Ectodermal cell (in vitro differentiated cells): ENCODE data around the gene SND1.
"Not testable (repeated sequence)": the region's sequence is repeated elsewhere in the genome, so short reads cannot be mapped to it uniquely, and the experiment has no call there.

Source experiments
- H3K27ac ChIP-seq: 2 replicates; pipeline ENCODE4 v1.7.0; 2013; ENCODE audit warnings: mild to moderate bottlenecking, low read depth, low read length; ENCODE audit not compliant: insufficient read depth, poor library complexity, severe bottlenecking
- H3K27me3 ChIP-seq: 2 replicates; pipeline ENCODE4 v1.7.0; 2013; ENCODE audit warnings: mild to moderate bottlenecking, low read length; ENCODE audit not compliant: insufficient read depth, control insufficient read depth, poor library complexity, severe bottlenecking
- H3K36me3 ChIP-seq: one replicate; pipeline ENCODE4 v1.7.0; 2013; ENCODE audit warnings: low read length; ENCODE audit not compliant: control insufficient read depth, insufficient read depth
- H3K4me1 ChIP-seq: one replicate; pipeline ENCODE4 v1.7.0; 2013; ENCODE audit warnings: low read length; ENCODE audit not compliant: control insufficient read depth, insufficient read depth
- H3K4me3 ChIP-seq: 2 replicates; pipeline ENCODE4 v1.7.0; 2013; ENCODE audit warnings: low read depth, low read length, control low read depth; ENCODE audit not compliant: insufficient read depth
- H3K9me3 ChIP-seq: 2 replicates; pipeline ENCODE4 v1.7.0; 2013; ENCODE audit warnings: mild to moderate bottlenecking, low read length, moderate library complexity; ENCODE audit not compliant: control insufficient read depth
- WGBS, 2 experiments: methylation state at CpG; one replicate each; pipeline ENCODE4 v1.1.7; 2013; ENCODE audit warnings: missing lambda C conversion rate in 2 of 2; 5-methylcytosine and 5-hydroxymethylcytosine counted together

The SND1 gene

DNA sequence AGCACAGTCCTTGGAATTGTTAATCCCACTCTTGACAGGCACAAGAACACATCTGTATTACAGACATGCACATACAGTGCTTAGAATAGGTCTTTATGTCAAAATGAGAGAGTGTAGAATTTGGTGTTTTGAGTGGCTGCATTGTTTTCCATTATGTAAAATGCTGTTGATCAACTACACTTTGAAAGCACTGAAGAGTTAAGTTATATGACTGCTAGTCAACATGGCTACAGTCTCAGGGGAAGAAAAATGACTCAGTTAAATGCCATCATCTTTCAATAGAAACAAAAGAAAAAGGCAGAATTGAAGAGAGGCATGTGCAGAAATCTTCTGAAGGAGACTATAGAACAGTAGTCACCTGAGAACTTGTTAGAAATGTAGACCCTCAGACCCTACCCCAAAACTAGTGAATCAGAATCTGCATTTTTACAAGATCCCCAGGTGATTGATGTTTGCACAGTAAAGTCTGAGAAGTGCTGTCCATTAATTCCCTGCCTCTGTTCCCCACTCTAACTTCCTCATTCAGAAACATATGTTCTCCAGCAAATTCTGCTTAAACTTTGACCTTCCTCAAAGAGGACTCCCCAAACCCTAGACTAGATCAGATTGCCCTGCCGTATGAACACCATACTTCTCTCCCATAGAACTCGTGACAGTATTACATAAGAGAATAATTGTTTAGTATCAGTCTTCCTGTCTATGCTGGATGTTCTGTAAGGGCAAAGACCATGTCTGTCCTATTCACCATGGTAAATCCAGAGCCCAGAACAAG lies 16.0 kb downstream of the SND1 start:
- Histone ChIP-seq H3K4me3 (no peak overlapping the region), H3K27ac (no peak overlapping the region), H3K4me1 (peaks cover 5% of the 10 kb centered on the region), H3K9me3 (no peaks in the 10 kb centered on the region), H3K36me3 (peaks cover 5% of the 10 kb centered on the region), H3K27me3 (no peaks in the 10 kb centered on the region)
- WGBS, 2 experiments: 40 to 78% methylated on average over 1 to 2 of the region's 2 CpGs

DNA sequence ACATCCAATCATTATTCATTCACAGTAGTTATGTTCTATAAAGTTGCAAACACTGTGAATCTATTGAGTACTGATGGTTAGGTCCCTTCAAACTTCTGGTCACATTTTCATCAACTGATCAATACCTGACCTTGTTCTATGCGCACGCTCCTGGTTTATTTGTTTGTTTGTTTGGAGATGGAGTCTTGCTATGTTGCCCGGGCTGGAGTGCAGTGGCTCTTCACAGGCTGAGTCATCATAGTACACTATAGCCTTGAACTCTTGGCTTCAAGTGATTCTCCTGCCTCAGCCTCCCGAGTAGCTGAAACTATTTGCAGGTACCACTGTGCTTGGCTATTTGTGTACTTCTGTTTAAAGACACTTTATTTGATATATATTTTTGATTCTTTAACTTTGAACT lies 19.3 kb downstream of the SND1 start:
- Histone ChIP-seq H3K9me3 (no peaks in the 10 kb centered on the region), H3K27ac (no peak overlapping the region), H3K27me3 (no peaks in the 10 kb centered on the region), H3K4me3 (no peak overlapping the region), H3K4me1 (peaks cover 5% of the 10 kb centered on the region), H3K36me3 (peaks cover 5% of the 10 kb centered on the region)
- WGBS, 2 experiments: 83 to 87% methylated on average over 4 of the region's 4 CpGs

DNA sequence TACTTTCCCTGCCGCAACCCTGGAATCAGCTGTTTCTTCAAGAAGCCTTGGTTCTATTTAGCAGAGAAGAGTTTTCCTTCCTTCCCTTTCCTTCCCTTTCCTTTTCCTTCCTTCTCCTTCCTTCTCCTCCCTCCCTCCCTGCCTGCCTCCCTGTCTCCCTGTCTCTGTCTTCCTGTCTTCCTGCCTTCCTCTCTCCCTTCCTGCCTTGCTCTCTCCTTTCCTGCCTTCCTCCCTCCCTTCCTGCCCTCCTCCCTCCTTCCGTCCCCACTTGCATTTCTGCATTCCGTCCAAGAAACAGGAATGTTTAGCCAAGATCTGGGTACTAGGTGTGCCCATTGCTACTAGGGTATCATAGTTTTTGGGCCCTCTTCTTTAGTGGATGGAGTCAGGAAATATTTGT lies 21.9 kb downstream of the SND1 start:
- Histone ChIP-seq H3K36me3 (peaks cover 5% of the 10 kb centered on the region), H3K27me3 (no peaks in the 10 kb centered on the region), H3K4me3 (no peak overlapping the region), H3K4me1 (no peaks in the 10 kb centered on the region), H3K9me3 (no peaks in the 10 kb centered on the region), H3K27ac (no peak overlapping the region)
- WGBS, 2 experiments: 85 to 89% methylated on average over 3 of the region's 3 CpGs

DNA sequence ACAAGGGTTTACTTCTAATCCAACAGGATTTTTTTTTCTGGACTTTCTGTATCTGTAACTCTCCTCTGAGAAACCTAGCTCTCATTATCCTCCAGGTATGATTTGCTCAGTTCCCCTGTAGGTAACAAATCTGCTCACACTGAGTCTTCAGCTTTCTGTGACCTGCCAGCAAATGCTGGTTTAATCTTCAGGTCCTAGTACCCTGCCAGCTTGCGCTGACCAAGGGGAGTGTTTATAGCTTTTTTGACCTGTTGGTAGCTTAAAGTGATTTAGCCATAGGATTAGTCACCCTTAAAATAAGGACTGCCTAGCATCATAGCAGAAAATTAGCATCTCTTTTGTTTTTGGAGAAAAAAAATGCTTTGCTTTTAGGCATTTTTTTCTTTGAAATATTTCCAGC lies 22.4 kb downstream of the SND1 start:
- Histone ChIP-seq H3K4me3 (no peak overlapping the region), H3K27ac (no peak overlapping the region), H3K4me1 (no peaks in the 10 kb centered on the region), H3K9me3 (no peaks in the 10 kb centered on the region), H3K27me3 (no peaks in the 10 kb centered on the region), H3K36me3 (peaks cover 5% of the 10 kb centered on the region)
- WGBS, 2 experiments: 88 to 92% methylated on average over 1 of the region's 1 CpG

- 89 to 93% methylated on average over 4 of the region's 4 CpGs for WGBS, 2 experiments
- H3K27ac ChIP-seq, H3K9me3 ChIP-seq, H3K4me1 ChIP-seq, H3K36me3 ChIP-seq, H3K27me3 ChIP-seq, H3K4me3 ChIP-seq: not testable (repeated sequence)
Observed at GRCh38 chr7:127674923-127675322, 22.9 kb downstream of the SND1 start.

GRCh38 chr7:127675721-127676120 lies 23.7 kb downstream of the SND1 start:
- H3K4me1 ChIP-seq: no peaks in the 10 kb centered on the region
- H3K27me3 ChIP-seq: no peaks in the 10 kb centered on the region
- no peak overlapping the region for H3K27ac ChIP-seq
- H3K9me3 ChIP-seq: no peaks in the 10 kb centered on the region
- H3K4me3 ChIP-seq: no peak overlapping the region
- WGBS, 2 experiments: 90 to 94% methylated on average over 5 of the region's 5 CpGs
- peaks cover 5% of the 10 kb centered on the region for H3K36me3 ChIP-seq

GRCh38 chr7:127677433-127678230 lies 25.6 kb downstream of the SND1 start:
- 96% methylated on average over 8 of the region's 8 CpGs for WGBS, 2 experiments
- Histone ChIP-seq H3K27me3 (no peaks in the 10 kb centered on the region), H3K27ac (no peak overlapping the region), H3K36me3 (no peaks in the 10 kb centered on the region), H3K4me3 (no peak overlapping the region), H3K4me1 (no peaks in the 10 kb centered on the region), H3K9me3 (no peaks in the 10 kb centered on the region)

- Histone ChIP-seq H3K4me3 (no peak overlapping the region), H3K9me3 (no peaks in the 10 kb centered on the region), H3K4me1 (peaks cover under 1% of the 10 kb centered on the region), H3K27me3 (no peaks in the 10 kb centered on the region), H3K36me3 (no peaks in the 10 kb centered on the region), H3K27ac (no peak overlapping the region)
- 95 to 97% methylated on average over 6 of the region's 6 CpGs for WGBS, 2 experiments
Observed at GRCh38 chr7:127678337-127678736, 26.3 kb downstream of the SND1 start.

DNA sequence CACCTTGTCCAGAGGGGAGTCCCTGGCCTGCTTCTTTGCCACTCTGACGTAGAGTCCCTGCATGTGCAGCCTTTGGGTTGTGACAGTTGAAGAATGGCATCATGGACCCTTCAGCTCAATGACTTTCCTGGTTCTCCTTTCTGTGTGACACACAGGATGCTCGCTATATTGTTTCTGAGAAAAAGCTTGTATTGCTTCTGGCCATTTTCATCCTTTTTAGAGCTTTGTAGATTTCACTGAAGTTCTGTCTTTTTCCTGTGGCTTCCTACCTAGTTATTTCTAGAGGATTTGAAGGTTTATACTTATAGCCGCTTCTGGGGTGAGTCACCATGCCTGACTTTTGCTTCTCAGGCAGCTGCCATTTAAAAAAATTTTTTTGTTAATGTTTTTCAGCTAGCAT lies 27.0 kb downstream of the SND1 start:
- peaks cover 6% of the 10 kb centered on the region for H3K4me1 ChIP-seq
- H3K4me3 ChIP-seq: no peak overlapping the region
- H3K9me3 ChIP-seq: no peaks in the 10 kb centered on the region
- no peak overlapping the region for H3K27ac ChIP-seq
- 96 to 99% methylated on average over 3 of the region's 3 CpGs for WGBS, 2 experiments
- no peaks in the 10 kb centered on the region for H3K27me3 ChIP-seq
- H3K36me3 ChIP-seq: no peaks in the 10 kb centered on the region

GRCh38 chr7:127680983-127681382 lies 29.0 kb downstream of the SND1 start:
- H3K36me3 ChIP-seq: no peaks in the 10 kb centered on the region
- no peak overlapping the region for H3K4me3 ChIP-seq
- H3K27me3 ChIP-seq: no peaks in the 10 kb centered on the region
- H3K9me3 ChIP-seq: no peaks in the 10 kb centered on the region
- WGBS, 2 experiments: 91 to 95% methylated on average over 3 of the region's 3 CpGs
- H3K4me1 ChIP-seq: peaks cover 12% of the 10 kb centered on the region
- no peak overlapping the region for H3K27ac ChIP-seq
